ENCODE data around the gene AIPL1. TPM values are rescaled to one million over a fixed set of nuclear protein-coding genes. Genes with fewer than 3 reads are reported as not detected.

The AIPL1 gene
- total and polyA plus RNA-seq, 2 experiments from 2014 or later = not detected

GRCh38 chr17:6380915-6381438 lies 53.9 kb downstream of the AIPL1 start:
- TF ChIP-seq CTCF (IDR thresholded peaks at IDR 0.05; ENCODE audit: low read depth, low read length) = no peak
- H3K27me3 ChIP-seq = no peaks in the 10 kb centered on the region
- no peaks in the 10 kb centered on the region for H3K9me3 ChIP-seq (ENCODE audit: low read depth)
- no peak overlapping the region for H3K27ac ChIP-seq
- H3K4me1 ChIP-seq (ENCODE audit: low read depth) = no peaks in the 10 kb centered on the region
- H3K36me3 ChIP-seq = no peaks in the 10 kb centered on the region
- DNase-seq (ENCODE audit: low read depth in 1 of 2, low spot score in 1 of 2) = no peak
- no peak overlapping the region for H3K4me3 ChIP-seq

- DNase-seq (ENCODE audit: low read depth in 1 of 2, low spot score in 1 of 2) = no peak
- Histone ChIP-seq H3K27me3 (no peaks in the 10 kb centered on the region), H3K27ac (no peak overlapping the region), H3K9me3 (ENCODE audit: low read depth) (no peaks in the 10 kb centered on the region), H3K4me1 (ENCODE audit: low read depth) (peaks cover 4% of the 10 kb centered on the region), H3K4me3 (no peak overlapping the region), H3K36me3 (no peaks in the 10 kb centered on the region)
- no peak for TF ChIP-seq CTCF (IDR thresholded peaks at IDR 0.05; ENCODE audit: low read depth, low read length)
Measured at GRCh38 chr17:6377906-6378305, 57.0 kb downstream of the AIPL1 start.

- no peak for TF ChIP-seq CTCF (IDR thresholded peaks at IDR 0.05; ENCODE audit: low read depth, low read length)
- Histone ChIP-seq H3K27ac (no peak overlapping the region), H3K4me1 (ENCODE audit: low read depth) (peaks cover 4% of the 10 kb centered on the region), H3K4me3 (no peak overlapping the region), H3K9me3 (ENCODE audit: low read depth) (no peaks in the 10 kb centered on the region), H3K36me3 (no peaks in the 10 kb centered on the region), H3K27me3 (no peaks in the 10 kb centered on the region)
- no peak for DNase-seq (ENCODE audit: low read depth in 1 of 2, low spot score in 1 of 2)
Measured at GRCh38 chr17:6376931-6377361, 58.0 kb downstream of the AIPL1 start.

GRCh38 chr17:6374761-6375312 lies 60.1 kb downstream of the AIPL1 start:
- no peaks in the 10 kb centered on the region for H3K36me3 ChIP-seq
- DNase-seq (ENCODE audit: low read depth in 1 of 2, low spot score in 1 of 2) = peak; percentile 6 to 49
- TF ChIP-seq CTCF (IDR thresholded peaks at IDR 0.05; ENCODE audit: low read depth, low read length) = no peak
- no peaks in the 10 kb centered on the region for H3K9me3 ChIP-seq (ENCODE audit: low read depth)
- H3K4me1 ChIP-seq (ENCODE audit: low read depth) = peaks cover 4% of the 10 kb centered on the region
- no peaks in the 10 kb centered on the region for H3K27me3 ChIP-seq
- no peak overlapping the region for H3K4me3 ChIP-seq
- no peak overlapping the region for H3K27ac ChIP-seq

- Histone ChIP-seq H3K27me3 (no peaks in the 10 kb centered on the region), H3K9me3 (ENCODE audit: low read depth) (no peaks in the 10 kb centered on the region), H3K36me3 (no peaks in the 10 kb centered on the region), H3K27ac (no peak overlapping the region), H3K4me3 (no peak overlapping the region), H3K4me1 (ENCODE audit: low read depth) (peaks cover 4% of the 10 kb centered on the region)
- TF ChIP-seq CTCF (IDR thresholded peaks at IDR 0.05; ENCODE audit: low read depth, low read length) = no peak
- DNase-seq (ENCODE audit: low read depth in 1 of 2, low spot score in 1 of 2) = no peak
Measured at GRCh38 chr17:6374271-6374691, 60.6 kb downstream of the AIPL1 start.

Other genes starting within 250 kb of the AIPL1 start
- gene PIMREG, start 9.3 kb upstream of the AIPL1 start, total RNA-seq = 10.3 and 70.6 TPM in 2 replicates
- gene PIMREG, start 9.3 kb upstream of the AIPL1 start, polyA plus RNA-seq = 11.3 and 65.2 TPM in 2 replicates
- 3.1 and 6.5 TPM in 2 replicates for gene PITPNM3, start 121.4 kb upstream of the AIPL1 start, total RNA-seq
- 0.77 and 1.8 TPM in 2 replicates for gene PITPNM3, start 121.4 kb upstream of the AIPL1 start, polyA plus RNA-seq
- gene KIAA0753, start 205.6 kb upstream of the AIPL1 start, total RNA-seq = 11.3 and 13.5 TPM in 2 replicates
- 6.9 and 9.2 TPM in 2 replicates for gene KIAA0753, start 205.6 kb upstream of the AIPL1 start, polyA plus RNA-seq
- gene TXNDC17, start 205.9 kb upstream of the AIPL1 start, total RNA-seq = 128 and 270 TPM in 2 replicates
- gene TXNDC17, start 205.9 kb upstream of the AIPL1 start, polyA plus RNA-seq = 279 and 467 TPM in 2 replicates
- 7.1 and 15.7 TPM in 2 replicates for gene MED31, start 216.5 kb upstream of the AIPL1 start, total RNA-seq
- 44.1 and 72.6 TPM in 2 replicates for gene MED31, start 216.5 kb upstream of the AIPL1 start, polyA plus RNA-seq
- gene C17orf100, start 216.6 kb upstream of the AIPL1 start, total RNA-seq = 2.4 and 3.7 TPM in 2 replicates
- gene C17orf100, start 216.6 kb upstream of the AIPL1 start, polyA plus RNA-seq = 7.1 and 8.2 TPM in 2 replicates

Measured in cardiac muscle cell (in vitro differentiated cells and primary cell).